ENCODE data around the gene RAF1.
A peak's percentile ranks its signal among the peaks of the same experiment; 100 is the strongest.
"Not testable (repeated sequence)": the region's sequence is repeated elsewhere in the genome, so short reads cannot be mapped to it uniquely, and the experiment has no call there.

Gene RAF1

DNA sequence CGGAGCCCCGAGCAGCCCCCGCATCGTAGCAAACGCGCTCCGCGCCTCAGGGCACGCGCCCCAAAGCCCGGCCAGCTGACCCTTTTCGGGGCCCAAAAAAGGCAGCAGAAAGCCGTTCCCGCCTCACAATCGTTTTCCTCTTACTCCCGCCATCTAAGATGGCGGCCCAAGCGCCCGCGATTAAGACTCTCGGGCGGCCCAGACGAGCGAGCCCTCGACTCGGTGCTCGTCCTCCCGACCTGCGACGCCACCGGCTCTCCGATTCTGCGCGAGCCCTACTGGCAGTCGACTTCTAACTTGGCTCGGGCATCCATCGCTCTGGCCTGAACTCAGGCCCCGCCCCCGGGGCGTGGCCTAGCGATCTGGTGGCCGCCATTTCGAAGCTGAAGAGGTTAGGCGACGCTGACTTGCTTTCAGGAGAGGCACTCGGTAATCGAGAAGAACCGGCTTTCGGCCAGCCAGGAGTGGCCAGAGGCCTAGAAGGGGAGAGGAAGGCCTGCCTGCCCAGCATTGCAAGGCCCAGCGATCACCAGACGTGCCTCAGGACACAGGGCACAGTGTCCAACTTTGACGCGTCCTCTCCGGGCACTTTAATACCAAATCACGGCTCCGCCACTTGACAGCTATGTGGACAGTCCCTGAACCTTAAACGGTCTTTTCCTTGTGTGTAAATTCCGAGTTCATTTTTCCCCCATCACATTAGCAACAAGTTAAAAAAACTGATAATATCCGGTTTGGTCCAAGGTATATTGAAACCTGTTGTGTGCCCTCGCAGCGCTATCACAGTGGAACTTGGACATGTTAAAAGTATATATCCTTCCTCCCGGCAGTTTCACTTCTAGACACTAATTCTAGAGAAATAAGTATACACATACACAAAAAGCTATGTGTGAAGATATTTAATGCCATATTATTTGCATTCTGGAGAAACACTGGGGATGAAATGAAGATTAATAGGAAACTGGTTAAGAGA is at the start of gene RAF1:
Gene RAF1 (minus strand): TSS at position 182 of the 973 bp plus-strand sequence. CDS start 45,396 bp downstream, outside the sequence.
- H3K27ac Mint-ChIP-seq, result peak within 1 kb of the TSS; percentile 100
- no peaks in the 10 kb centered on the region for H3K27me3 Mint-ChIP-seq (ENCODE audit: low read depth)
- no peaks in the 10 kb centered on the region for H3K9me3 Mint-ChIP-seq
- peak within 1 kb of the TSS; percentile 94 for H3K4me3 Mint-ChIP-seq
- peaks cover 17% of the 10 kb centered on the region for H3K4me1 Mint-ChIP-seq (ENCODE audit: low read depth)
- H3K36me3 Mint-ChIP-seq (ENCODE audit: low read depth), result peaks cover 7% of the 10 kb centered on the region

DNA sequence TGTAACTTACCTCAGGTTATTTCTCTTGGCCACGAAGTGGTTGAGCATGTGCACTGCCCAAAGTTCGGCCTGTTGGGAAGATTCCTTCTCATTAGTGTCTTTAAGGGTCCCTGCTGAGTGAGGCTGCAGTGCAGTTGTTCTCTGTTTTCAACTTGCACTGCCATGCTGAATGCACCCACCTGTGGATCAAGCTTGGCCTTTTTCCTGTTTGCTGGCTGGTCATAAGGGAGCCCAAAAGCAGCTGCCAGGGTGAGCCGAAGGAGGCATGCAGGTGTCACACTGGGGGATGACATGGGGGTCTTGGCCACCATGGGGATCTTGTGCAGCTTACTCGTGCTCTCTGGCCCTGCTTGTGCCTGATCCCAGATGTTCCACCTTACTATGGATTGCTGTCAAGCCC is 46.1 kb upstream of the RAF1 start:
- Mint-ChIP-seq H3K4me1 (ENCODE audit: low read depth) (no peaks in the 10 kb centered on the region), H3K27ac (no peak overlapping the region), H3K36me3 (ENCODE audit: low read depth) (no peaks in the 10 kb centered on the region), H3K4me3 (no peak overlapping the region), H3K27me3 (ENCODE audit: low read depth) (peaks cover 22% of the 10 kb centered on the region), H3K9me3 (no peaks in the 10 kb centered on the region)

DNA sequence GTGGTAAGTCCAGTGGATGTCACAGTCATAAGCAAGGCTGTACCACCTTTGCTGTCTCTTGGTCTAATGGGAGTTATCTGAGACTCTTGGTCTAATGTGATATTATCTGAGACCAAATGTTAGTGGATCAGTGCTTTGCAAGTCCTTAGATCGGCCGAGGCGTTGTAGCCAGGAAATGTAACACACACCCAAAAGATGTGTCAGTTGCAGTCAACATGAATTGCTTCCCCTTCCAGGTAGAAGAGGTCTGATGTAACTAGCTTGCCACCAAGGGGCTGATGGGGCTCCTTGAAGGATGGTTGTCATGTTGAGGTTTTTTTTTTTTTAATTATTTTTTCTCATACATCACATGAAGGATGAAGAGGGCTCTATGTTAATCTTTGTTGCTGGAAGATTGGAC is 45.4 kb upstream of the RAF1 start:
- Mint-ChIP-seq H3K4me1 (ENCODE audit: low read depth) (no peaks in the 10 kb centered on the region), H3K27ac (no peak overlapping the region), H3K27me3 (ENCODE audit: low read depth) (peaks cover 25% of the 10 kb centered on the region), H3K4me3 (no peak overlapping the region), H3K9me3 (no peaks in the 10 kb centered on the region), H3K36me3 (ENCODE audit: low read depth) (no peaks in the 10 kb centered on the region)

DNA sequence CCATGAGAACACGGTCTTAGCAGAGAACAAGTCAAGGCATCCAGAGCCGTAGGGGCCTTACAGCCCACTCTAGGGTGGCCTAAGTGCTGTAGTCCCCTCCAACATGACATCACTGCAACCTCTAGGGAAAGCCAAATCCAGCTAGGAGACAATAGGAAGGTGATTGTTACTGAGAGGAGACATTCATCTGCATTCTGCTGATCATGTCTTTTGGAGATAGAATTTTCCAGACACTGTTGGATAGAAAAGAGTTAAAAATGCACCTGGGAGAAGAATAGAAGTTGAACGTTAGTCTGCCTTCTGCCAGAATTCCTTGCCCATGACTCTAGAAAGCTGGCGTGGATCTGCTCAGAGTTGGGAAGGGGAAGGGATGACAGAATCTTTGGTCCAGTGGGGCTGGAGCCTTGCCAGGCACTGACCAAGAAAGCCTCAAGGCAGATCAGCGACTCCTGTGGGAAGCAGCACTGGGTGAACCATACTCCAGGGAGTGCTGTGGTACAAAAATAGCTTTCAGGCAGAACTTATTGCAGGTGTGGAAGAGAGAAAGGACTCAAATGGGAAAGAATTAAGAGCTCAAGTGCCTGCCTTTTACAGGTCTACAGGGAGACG is 44.8 kb upstream of the RAF1 start:
- H3K27ac Mint-ChIP-seq, result no peak overlapping the region
- no peaks in the 10 kb centered on the region for H3K36me3 Mint-ChIP-seq (ENCODE audit: low read depth)
- H3K4me1 Mint-ChIP-seq (ENCODE audit: low read depth), result no peaks in the 10 kb centered on the region
- peaks cover 25% of the 10 kb centered on the region for H3K27me3 Mint-ChIP-seq (ENCODE audit: low read depth)
- no peaks in the 10 kb centered on the region for H3K9me3 Mint-ChIP-seq
- H3K4me3 Mint-ChIP-seq, result no peak overlapping the region

DNA sequence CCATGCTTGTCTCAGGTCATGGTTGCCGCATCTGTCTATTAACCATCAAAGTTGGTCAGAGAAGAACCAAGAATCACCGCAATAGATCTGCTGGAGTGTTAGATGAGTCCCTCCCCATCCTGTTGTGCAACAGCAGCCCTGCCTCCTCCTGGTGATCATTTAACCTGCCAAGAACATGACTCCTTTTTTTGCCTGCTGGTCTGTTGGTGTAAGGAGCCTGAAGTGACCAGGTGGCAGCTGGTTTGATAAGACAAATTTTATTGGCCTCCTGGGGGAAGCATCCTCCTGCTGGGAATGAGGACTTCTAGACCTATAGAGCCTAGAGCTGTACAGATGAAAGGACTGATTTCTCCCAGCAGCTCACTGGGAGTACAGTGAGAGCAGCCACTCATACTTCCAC is 43.5 kb upstream of the RAF1 start:
- H3K27ac Mint-ChIP-seq, result no peak overlapping the region
- peaks cover 25% of the 10 kb centered on the region for H3K27me3 Mint-ChIP-seq (ENCODE audit: low read depth)
- no peaks in the 10 kb centered on the region for H3K36me3 Mint-ChIP-seq (ENCODE audit: low read depth)
- no peaks in the 10 kb centered on the region for H3K9me3 Mint-ChIP-seq
- H3K4me1 Mint-ChIP-seq (ENCODE audit: low read depth), result no peaks in the 10 kb centered on the region
- no peak overlapping the region for H3K4me3 Mint-ChIP-seq

DNA sequence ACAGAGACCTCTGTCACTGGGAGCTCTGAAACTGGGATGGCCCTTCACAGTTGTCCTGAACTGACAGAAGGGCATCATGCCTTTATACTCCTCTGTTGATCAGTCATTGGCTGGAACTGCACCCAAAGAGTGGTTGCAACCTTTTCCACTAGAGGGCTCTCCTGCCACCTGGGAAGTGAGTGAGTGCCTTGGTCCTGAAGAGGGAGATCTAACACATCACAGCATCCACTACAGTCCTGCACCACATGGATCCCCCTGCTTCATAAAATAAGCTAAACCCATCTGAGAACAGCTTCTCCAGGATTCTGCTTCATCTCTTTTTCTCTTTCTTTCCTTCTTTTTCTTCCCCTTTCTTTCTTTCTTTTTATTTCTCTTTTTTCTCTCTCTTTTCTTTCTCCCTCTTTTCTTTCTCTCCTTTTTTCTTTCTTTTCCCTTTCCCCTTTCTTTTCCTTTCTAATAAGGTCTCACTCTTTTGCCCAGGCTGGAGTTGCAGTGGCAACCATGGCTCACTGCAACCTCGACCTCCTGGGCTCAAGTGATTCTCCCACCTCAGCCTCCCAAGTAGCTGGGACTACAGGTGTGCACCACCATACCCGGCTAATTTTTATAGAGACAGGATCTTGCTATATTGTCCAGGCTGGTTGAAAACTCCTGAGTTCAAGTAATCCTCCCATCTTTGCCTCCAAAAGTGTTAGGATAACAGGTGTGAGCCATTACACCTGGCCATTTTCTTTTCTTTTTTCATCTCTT is 42.8 kb upstream of the RAF1 start:
- Mint-ChIP-seq H3K4me3 (no peak overlapping the region), H3K27ac (no peak overlapping the region), H3K9me3 (no peaks in the 10 kb centered on the region), H3K4me1 (ENCODE audit: low read depth) (no peaks in the 10 kb centered on the region), H3K27me3 (ENCODE audit: low read depth) (peaks cover 25% of the 10 kb centered on the region), H3K36me3 (ENCODE audit: low read depth) (no peaks in the 10 kb centered on the region)

DNA sequence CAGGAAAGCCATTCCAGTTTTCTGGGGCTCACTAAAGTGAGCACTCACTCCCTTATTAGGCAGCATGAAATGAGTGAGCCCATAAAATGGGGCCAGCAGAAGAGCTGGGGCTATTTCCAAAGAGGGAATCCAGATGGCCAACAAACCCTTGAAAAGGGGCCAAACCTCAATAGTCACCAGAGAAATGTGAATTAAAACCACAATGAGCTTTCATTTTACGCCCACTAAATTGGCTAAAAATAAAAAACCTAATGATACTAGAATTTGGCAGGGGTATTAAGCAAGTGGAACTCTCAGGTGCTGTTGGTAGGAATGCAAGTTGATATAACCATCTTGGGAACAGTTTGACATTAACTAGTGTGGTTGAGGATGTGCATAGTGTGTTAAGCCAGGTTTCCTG is 42.1 kb upstream of the RAF1 start:
- no peaks in the 10 kb centered on the region for H3K4me1 Mint-ChIP-seq (ENCODE audit: low read depth)
- H3K9me3 Mint-ChIP-seq, result no peaks in the 10 kb centered on the region
- no peaks in the 10 kb centered on the region for H3K36me3 Mint-ChIP-seq (ENCODE audit: low read depth)
- peaks cover 25% of the 10 kb centered on the region for H3K27me3 Mint-ChIP-seq (ENCODE audit: low read depth)
- H3K4me3 Mint-ChIP-seq, result no peak overlapping the region
- no peak overlapping the region for H3K27ac Mint-ChIP-seq

DNA sequence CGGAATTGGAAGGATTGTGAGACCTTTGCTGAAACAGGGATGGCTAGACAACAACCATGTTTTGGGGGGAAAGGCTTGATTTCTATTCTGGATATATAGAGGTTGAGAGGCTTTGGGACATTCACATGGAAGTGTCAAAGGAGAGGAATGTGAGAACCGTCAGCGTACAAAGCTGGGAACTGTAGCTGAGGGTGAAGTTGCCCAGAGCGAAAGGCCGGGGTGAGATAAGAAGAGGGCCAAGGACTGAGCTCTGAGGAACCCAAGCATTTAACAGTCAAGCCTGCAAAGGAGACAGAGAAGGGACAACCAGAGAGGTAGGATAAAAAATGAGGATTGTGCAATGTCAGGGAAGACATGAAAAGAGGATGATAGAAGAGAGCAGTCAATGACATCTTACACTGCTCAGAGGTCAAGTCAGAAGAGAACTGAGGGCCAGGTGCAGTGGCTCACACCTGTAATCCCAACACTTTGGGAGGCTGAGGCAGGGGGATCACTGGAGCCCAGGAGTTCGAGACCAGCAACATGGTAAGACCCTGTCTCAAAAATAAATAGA is 41.5 kb upstream of the RAF1 start:
- peaks cover 25% of the 10 kb centered on the region for H3K27me3 Mint-ChIP-seq (ENCODE audit: low read depth)
- no peak overlapping the region for H3K27ac Mint-ChIP-seq
- no peaks in the 10 kb centered on the region for H3K36me3 Mint-ChIP-seq (ENCODE audit: low read depth)
- no peaks in the 10 kb centered on the region for H3K4me1 Mint-ChIP-seq (ENCODE audit: low read depth)
- no peak overlapping the region for H3K4me3 Mint-ChIP-seq
- H3K9me3 Mint-ChIP-seq, result no peaks in the 10 kb centered on the region

DNA sequence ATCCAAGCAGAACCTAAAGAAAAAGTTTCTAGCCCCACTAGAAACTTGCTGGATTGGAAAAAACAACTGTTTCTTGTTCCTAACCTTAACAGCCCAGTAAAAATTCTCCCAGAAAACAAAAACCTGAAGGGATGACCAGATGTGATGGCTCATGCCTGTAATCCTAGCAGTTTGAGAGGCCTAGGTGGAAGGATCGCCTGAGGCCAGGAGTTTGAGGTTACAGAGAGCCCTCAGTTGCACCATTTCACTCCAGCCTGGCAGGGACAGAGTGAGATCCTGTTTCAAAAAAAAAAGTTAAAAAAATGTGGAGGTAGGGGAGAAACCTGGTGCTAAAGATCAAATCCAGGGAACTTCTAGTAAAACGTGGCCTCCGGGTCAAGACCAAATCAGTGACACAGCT is 38.6 kb upstream of the RAF1 start:
- Mint-ChIP-seq H3K27me3 (ENCODE audit: low read depth) (peaks cover 14% of the 10 kb centered on the region), H3K27ac (no peak overlapping the region), H3K36me3 (ENCODE audit: low read depth) (no peaks in the 10 kb centered on the region), H3K4me1 (ENCODE audit: low read depth) (no peaks in the 10 kb centered on the region), H3K4me3 (no peak overlapping the region), H3K9me3 (no peaks in the 10 kb centered on the region)

DNA sequence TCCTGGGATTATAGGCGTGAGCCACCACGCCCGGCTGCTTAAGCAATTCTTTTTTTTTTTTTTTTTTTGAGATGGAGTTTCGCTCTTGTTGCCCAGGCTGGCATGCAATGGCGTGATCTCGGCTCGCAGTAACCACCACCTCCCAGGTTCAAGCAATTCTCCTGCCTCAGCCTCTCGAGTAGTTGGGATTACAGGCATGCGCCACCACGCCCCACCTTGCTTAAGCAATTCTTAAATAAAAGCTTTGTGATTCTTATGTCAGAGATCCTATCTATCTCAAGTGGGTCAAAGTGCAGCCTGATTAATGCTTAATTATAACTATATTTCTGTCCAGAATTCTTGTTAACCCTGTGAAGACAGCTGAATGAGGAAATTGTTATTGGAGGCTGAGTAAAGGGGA is 37.7 kb upstream of the RAF1 start:
- not testable (repeated sequence) for H3K4me1 Mint-ChIP-seq (ENCODE audit: low read depth); H3K36me3 Mint-ChIP-seq (ENCODE audit: low read depth); H3K27ac Mint-ChIP-seq; H3K4me3 Mint-ChIP-seq; H3K9me3 Mint-ChIP-seq; H3K27me3 Mint-ChIP-seq (ENCODE audit: low read depth)

DNA sequence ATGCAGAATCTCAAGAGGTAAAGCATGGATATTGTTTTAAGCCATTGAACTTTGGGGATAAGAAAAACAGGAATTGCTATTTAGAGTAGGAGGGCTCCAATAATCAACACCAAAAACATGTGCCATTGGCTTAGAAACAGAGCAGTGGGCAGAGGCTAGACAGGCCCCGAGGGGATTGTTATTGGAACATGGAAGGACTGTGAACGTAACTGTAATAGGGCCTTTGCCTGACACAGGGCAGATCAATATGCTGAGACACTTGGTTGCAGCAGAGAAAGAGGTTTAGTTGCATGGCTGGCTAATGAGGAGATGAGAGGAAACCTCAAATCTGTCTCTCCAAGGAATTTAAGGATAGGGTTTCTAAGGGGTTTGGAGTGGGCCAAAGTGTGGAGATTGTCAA is 36.9 kb upstream of the RAF1 start:
- Mint-ChIP-seq H3K27me3 (ENCODE audit: low read depth) (peaks cover 9% of the 10 kb centered on the region), H3K36me3 (ENCODE audit: low read depth) (no peaks in the 10 kb centered on the region), H3K4me3 (no peak overlapping the region), H3K9me3 (no peaks in the 10 kb centered on the region), H3K4me1 (ENCODE audit: low read depth) (no peaks in the 10 kb centered on the region), H3K27ac (no peak overlapping the region)

DNA sequence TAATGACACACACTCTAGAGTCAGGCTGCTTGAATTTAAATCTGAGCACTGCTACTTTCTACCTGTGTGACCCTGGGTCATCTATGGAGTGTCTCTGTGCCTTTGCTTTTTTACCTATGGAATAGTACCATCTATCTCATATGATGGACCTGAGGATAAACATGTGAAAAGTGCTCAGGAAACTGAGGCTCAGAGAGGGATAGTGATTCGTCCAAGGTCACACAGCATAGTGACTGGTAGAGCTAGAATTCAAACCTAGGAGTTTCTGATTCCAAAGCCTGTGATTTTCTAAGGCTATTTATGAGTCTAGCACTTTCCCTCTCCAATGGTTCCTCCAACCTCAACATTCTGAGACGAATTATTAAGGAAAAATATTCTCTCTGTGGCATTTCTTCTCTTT is 32.0 kb upstream of the RAF1 start:
- Mint-ChIP-seq H3K36me3 (ENCODE audit: low read depth) (no peaks in the 10 kb centered on the region), H3K4me3 (no peak overlapping the region), H3K4me1 (ENCODE audit: low read depth) (no peaks in the 10 kb centered on the region), H3K27ac (no peak overlapping the region), H3K27me3 (ENCODE audit: low read depth) (no peaks in the 10 kb centered on the region), H3K9me3 (no peaks in the 10 kb centered on the region)

DNA sequence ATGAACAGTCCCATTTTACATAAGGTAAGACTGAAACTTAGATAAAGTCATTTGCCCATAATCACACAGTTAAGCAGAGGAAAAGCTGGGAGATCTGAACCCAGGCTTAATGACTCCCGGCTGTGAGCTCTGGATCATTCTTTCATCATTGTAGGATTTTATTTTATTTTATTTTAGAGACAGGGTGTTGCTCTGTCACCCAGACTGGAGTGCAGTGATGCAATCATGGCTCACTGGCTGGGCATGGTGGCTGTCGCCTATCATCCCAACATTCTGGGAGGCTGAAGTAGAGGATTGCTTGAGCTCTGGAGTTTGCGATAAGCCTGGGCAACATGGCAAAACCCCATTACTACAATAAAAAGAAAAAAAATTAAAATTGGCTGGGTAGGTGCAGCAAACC is 31.2 kb upstream of the RAF1 start:
- no peaks in the 10 kb centered on the region for H3K4me1 Mint-ChIP-seq (ENCODE audit: low read depth)

DNA sequence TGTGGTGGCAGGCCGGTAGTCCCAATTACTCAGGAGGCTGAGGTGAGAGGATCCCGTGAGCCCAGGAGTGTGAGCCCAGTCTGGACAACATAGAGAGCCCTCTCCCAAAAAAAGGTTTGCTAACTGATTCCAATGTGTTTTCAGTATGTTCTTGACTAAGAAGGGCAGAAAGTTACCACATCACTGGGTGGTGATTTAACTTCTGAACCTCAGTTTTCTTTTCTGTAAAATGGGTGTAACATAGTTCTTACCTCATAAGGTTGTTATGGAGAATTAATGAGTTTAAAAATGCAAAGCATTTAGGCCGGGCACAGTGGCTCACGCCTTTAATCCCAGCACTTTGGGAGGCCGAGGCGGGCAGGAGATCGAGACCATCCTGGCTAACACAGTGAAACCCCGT is 28.5 kb upstream of the RAF1 start:
- H3K36me3 Mint-ChIP-seq (ENCODE audit: low read depth), result no peaks in the 10 kb centered on the region
- no peaks in the 10 kb centered on the region for H3K4me1 Mint-ChIP-seq (ENCODE audit: low read depth)
- no peaks in the 10 kb centered on the region for H3K9me3 Mint-ChIP-seq
- H3K27me3 Mint-ChIP-seq (ENCODE audit: low read depth), result peaks cover 5% of the 10 kb centered on the region
- no peak overlapping the region for H3K27ac Mint-ChIP-seq
- no peak overlapping the region for H3K4me3 Mint-ChIP-seq

More for the DNA sequence above, 31.2 kb upstream of the RAF1 start:
- Mint-ChIP-seq H3K27me3 (ENCODE audit: low read depth) (no peaks in the 10 kb centered on the region), H3K27ac (no peak overlapping the region), H3K4me3 (no peak overlapping the region), H3K9me3 (no peaks in the 10 kb centered on the region), H3K36me3 (ENCODE audit: low read depth) (no peaks in the 10 kb centered on the region)

Measured in T-helper 1 cell treated with Interleukin-12 subunit alpha and Interleukin-12 subunit beta and Interleukin-4 antibody, amounts not matched to agents 30 μg/mL and 1 μg/mL, for 36 hours (primary cell).